Activated CD4-positive, alpha-beta T cell treated with anti-CD3 and anti-CD28 coated beads, Interleukin-2, amount 10 ng/mL, durations not matched to agents 24 days and 14 days (primary cell): ENCODE results near the gene DNAH8. TPM values are rescaled to one million over a fixed set of nuclear protein-coding genes. Genes with fewer than 3 reads are reported as not detected.
"Not testable (repeated sequence)": the region's sequence is repeated elsewhere in the genome, so short reads cannot be mapped to it uniquely, and the experiment has no call there.

ENCODE experiments used
- DNase-seq: peaks from one replicate; pipeline ENCODE4 v3.0.0; 2022
- H3K27ac Mint-ChIP-seq: one replicate; pipeline ENCODE4 v1.8.0; 2022; ENCODE audit warnings: mild to moderate bottlenecking, mixed read lengths
- H3K27me3 Mint-ChIP-seq: one replicate; pipeline ENCODE4 v1.8.0; 2022; ENCODE audit warnings: mixed read lengths
- H3K36me3 Mint-ChIP-seq: one replicate; pipeline ENCODE4 v1.8.0; 2022; ENCODE audit warnings: low read depth, mild to moderate bottlenecking, mixed read lengths
- H3K4me1 Mint-ChIP-seq: one replicate; pipeline ENCODE4 v1.8.0; 2021; ENCODE audit warnings: mixed read lengths
- H3K4me3 Mint-ChIP-seq: one replicate; pipeline ENCODE4 v1.8.0; 2022; ENCODE audit warnings: mild to moderate bottlenecking, moderate library complexity, mixed read lengths
- H3K9me3 Mint-ChIP-seq: one replicate; pipeline ENCODE4 v1.8.0; 2021; ENCODE audit warnings: mixed read lengths
- intact Hi-C: fragments of 100-400 bp; cut with micrococcal nuclease; formaldehyde crosslinking; loops from one replicate; pipeline ENCODE4 v1.15.1; 2023
- total RNA-seq: library from RNA; stranded (reverse); gene quantifications from 2 replicates; pipeline ENCODE4 v1.2.3, GENCODE V29; 2022

The DNAH8 gene
- total RNA-seq, 1 donor from 2014 or later = not detected

DNA sequence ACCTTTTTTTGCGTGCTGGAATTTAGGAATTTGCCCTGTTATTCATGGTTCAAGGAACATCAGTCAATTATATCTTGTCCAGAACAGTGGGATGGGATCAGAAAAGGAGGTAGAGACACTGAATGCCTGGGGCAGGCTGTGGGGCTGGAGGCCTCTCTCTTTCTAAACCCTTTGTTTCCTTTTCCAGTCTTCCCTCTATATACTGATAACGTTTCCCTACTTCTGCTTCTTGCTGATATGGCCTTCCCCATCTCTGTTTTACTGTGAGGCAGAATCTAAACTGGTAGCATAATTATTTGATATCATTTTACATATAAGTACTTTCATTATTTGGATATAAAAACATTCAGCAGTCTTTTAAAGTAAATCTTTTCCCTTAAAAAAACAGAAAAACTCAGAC, 67.5 kb downstream of the DNAH8 start:
- no peak for DNase-seq
- intact Hi-C loops = no loop called here
- Mint-ChIP-seq H3K9me3 (no peaks in the 10 kb centered on the region), H3K27me3 (peaks cover 37% of the 10 kb centered on the region), H3K36me3 (no peaks in the 10 kb centered on the region), H3K27ac (no peak overlapping the region), H3K4me1 (no peaks in the 10 kb centered on the region), H3K4me3 (no peak overlapping the region)

DNA sequence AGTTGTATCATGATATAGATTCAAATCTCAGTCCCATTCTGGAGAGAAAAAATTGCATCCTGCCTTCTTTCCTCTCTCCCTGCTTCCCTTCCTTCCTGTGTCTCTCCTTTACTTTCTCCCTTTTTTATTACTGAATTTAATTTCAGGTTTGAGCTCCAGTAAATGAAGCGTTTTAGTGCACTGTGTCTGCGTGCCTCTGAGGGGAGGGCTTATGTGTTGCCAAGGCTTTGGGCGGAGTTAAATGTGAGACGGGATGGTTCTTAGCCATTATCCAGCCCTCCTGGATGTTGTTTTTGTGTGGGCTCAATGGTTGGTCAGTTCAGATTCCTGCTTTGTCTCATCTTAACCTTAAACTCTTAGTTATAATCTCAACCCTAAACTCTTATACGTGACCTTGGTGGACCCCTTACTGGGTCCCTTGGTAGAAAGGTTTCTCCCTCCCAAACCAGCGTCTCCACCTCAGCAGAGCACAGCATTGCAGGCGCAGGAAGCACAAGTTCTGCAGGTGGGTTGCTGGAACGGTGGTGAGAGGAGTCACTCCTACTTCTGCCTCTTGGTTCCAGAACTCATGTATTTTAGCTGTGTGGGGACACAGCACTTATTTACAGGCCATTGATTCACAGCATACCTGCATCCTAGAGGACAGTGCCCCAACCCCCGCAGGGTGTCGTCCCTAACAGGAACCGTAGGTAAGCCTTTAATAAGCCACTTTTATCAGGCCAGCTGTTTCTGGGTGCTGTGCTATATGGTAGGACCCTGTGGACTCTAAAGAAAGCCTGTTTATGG, 68.5 kb downstream of the DNAH8 start:
- DNase-seq = no peak
- H3K4me1 Mint-ChIP-seq = no peaks in the 10 kb centered on the region
- no peaks in the 10 kb centered on the region for H3K9me3 Mint-ChIP-seq
- H3K27me3 Mint-ChIP-seq = peaks cover 38% of the 10 kb centered on the region
- H3K27ac Mint-ChIP-seq = no peak overlapping the region
- no peak overlapping the region for H3K4me3 Mint-ChIP-seq
- no peaks in the 10 kb centered on the region for H3K36me3 Mint-ChIP-seq
- intact Hi-C loops = no loop called here

DNA sequence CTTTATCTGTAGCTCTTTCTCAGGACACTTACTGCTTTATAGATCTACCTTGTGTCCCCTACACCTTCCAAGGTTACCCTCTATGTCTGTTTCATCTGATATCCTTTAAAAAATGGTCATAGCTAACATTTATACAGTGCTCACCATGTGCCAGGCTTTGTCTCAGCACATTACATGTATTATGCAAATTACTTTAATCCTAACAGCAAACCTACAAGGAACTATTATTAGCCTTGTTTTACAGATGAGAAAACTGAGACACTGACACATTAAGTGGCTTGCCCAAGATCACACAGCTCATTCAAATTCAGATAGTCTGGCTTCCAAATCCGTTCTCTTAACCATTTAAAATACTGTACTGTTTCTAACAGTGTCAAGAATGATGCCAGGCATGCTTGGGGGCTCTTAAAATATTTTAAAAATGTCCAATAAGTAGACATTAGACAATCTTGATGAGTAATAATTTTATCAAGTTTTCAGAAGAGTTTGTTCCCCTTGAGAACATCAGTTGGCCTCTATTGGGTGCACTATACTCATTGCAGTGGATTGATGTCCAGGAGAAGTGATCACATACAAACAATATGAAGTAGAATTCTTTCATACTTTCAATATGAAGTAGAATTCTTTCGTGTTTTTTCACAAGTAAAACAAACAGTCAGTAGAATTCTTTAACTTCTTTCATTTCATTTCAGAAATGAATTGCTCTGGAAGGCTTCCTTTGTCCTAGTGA, 69.6 kb downstream of the DNAH8 start:
- H3K9me3 Mint-ChIP-seq = no peaks in the 10 kb centered on the region
- no peak overlapping the region for H3K27ac Mint-ChIP-seq
- no peak for DNase-seq
- H3K4me3 Mint-ChIP-seq = no peak overlapping the region
- peaks cover 35% of the 10 kb centered on the region for H3K27me3 Mint-ChIP-seq
- no peaks in the 10 kb centered on the region for H3K4me1 Mint-ChIP-seq
- intact Hi-C loops = no loop called here
- H3K36me3 Mint-ChIP-seq = no peaks in the 10 kb centered on the region

DNA sequence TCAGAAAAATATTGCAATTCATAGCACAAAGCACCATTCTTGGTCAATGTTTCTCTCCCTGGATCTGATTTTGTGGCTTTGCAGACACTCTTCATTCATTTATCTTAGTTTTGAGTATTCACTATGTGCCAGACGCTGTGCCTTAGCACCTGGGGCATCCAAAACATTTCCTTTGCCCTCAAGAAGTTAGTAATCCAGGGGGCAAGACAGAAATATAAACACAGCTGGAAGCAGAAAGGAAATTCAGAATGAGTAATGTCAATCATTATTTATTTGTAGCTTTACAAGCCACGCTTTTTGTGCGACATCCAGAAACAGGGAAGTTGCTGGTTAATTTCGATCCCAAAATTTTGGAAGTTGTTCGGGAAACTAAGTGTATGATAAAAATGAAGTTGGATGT, 71.4 kb downstream of the DNAH8 start:
- intact Hi-C loops = no loop called here
- Mint-ChIP-seq H3K4me3 (no peak overlapping the region), H3K36me3 (no peaks in the 10 kb centered on the region), H3K27me3 (peaks cover 28% of the 10 kb centered on the region), H3K9me3 (no peaks in the 10 kb centered on the region), H3K4me1 (no peaks in the 10 kb centered on the region), H3K27ac (no peak overlapping the region)
- no peak for DNase-seq

DNA sequence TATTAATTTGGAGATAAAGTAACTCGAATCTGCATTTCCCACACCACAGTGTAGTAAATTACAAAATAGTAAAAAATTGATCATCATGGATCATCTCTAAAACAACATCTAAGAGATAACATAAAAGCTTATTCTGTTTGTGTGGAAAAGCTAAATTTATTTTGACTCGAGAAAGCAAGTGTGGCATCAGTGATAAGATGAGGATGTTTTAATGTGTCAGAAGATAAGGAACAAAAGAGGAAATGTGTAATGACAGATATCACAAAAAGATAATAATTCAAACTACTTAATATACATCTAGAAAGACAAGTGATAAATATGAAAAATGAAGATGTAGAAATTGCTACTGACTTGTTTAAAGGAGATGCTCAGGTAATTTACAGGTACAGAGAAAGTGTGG, 74.1 kb downstream of the DNAH8 start:
- no peak for DNase-seq
- intact Hi-C loops = no loop called here
- no peaks in the 10 kb centered on the region for H3K4me1 Mint-ChIP-seq
- H3K27me3 Mint-ChIP-seq = peaks cover 21% of the 10 kb centered on the region
- H3K9me3 Mint-ChIP-seq = no peaks in the 10 kb centered on the region
- no peak overlapping the region for H3K27ac Mint-ChIP-seq
- no peaks in the 10 kb centered on the region for H3K36me3 Mint-ChIP-seq
- H3K4me3 Mint-ChIP-seq = no peak overlapping the region

DNA sequence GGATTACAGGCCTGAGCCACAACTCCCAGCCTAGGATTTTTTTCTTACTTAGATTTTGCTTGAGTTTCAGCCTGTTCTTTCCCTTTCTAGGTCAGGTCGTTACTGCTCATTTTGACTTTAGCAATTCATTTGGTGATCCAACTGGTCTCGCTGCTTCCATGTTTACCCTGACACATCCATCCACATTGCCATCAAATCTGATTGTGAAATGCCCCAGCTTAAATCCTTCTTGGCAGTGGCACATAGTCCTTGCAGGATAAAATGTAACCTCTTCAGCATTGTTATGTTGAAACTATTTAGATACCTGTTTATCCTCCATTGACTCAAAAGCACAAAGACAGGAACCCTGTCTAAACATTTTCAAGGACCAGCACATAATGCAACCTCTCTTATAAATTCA, 77.2 kb downstream of the DNAH8 start:
- DNase-seq = no peak
- Mint-ChIP-seq H3K4me3 (no peak overlapping the region), H3K9me3 (no peaks in the 10 kb centered on the region), H3K4me1 (no peaks in the 10 kb centered on the region), H3K27me3 (peaks cover 19% of the 10 kb centered on the region), H3K27ac (no peak overlapping the region), H3K36me3 (no peaks in the 10 kb centered on the region)
- intact Hi-C loops = no loop called here

DNA sequence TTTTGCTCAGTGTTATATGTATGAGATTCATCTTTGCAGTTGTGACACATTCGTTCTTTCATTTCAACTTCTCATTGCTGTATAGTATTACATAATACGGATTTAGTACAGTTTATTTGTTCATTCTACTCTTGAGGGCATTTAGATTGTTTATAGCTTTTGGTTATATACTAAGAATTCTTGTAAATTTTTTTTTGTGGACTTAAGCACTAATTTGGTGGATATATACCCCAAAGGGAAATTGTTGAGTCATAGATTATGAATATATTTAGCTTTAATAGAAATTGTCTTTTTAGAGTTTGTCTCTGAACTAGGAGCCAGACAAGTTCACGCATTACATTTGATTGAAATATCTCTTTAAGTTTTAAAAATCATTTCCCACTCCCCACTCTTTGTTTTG, 79.6 kb downstream of the DNAH8 start:
- DNase-seq = no peak
- no peaks in the 10 kb centered on the region for H3K36me3 Mint-ChIP-seq
- H3K4me1 Mint-ChIP-seq = no peaks in the 10 kb centered on the region
- intact Hi-C loops = no loop called here
- no peak overlapping the region for H3K27ac Mint-ChIP-seq
- H3K9me3 Mint-ChIP-seq = no peaks in the 10 kb centered on the region
- no peak overlapping the region for H3K4me3 Mint-ChIP-seq
- peaks cover 30% of the 10 kb centered on the region for H3K27me3 Mint-ChIP-seq

DNA sequence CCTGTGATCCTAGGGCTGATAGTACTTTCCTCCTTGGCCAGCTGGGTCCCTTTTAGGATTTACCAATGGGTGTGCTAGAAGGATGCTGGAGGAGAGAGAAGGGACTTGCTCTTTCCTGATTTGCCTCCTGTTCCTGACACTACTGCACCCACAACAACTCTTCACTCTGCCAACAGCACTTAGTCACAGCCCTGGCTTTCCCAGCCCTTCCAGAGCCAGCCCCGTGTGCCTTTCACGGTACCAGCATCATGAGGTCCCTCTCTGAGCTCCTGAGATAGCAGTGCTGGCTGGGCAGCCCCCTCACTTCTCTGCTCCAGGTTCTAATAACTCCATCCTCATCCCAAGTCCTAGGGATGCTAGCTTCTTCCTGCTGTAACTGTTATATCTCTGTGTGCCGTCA, 80.9 kb downstream of the DNAH8 start:
- Mint-ChIP-seq H3K27ac (no peak overlapping the region), H3K27me3 (peaks cover 30% of the 10 kb centered on the region), H3K4me3 (no peak overlapping the region), H3K9me3 (no peaks in the 10 kb centered on the region), H3K36me3 (no peaks in the 10 kb centered on the region), H3K4me1 (no peaks in the 10 kb centered on the region)
- no peak for DNase-seq
- intact Hi-C loops = no loop called here

DNA sequence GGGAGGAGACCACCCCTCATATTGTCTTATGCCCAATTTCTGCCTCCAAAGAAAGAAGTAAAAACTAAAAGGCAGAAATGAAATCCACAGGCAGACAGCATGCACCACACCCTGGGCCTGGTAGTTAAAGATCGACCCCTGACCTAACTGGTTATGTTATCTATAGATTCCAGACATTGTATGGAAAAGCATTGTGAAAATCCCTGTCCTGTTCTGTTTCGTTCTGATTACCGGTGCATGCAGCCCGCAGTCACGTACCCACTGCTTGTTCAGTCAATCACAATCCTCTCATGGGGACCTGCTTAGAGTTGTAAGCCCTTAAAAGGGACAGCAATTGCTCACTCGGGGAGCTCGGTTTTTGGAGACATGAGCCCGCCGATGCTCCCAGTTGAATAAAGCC, 81.3 kb downstream of the DNAH8 start:
- peaks cover 32% of the 10 kb centered on the region for H3K27me3 Mint-ChIP-seq
- H3K4me3 Mint-ChIP-seq = not testable (repeated sequence)

DNA sequence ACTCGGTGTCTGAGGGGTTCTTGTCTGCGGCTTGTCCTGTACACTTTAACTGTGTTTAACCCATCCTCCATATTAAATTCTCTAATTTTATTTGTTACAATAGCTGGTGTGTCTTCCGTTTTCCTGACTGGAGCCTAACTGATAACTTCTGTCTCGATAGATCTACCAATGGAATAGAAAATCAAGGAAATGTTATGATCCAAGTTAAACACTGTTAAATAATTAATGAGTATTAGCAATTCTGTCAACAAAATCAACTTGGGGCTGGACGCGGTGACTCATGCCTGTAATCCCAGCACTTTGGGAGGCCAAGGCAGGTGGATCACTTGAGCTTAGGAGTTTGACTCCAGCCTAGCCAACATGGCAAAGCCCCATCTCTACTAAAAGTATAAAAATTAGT, 81.7 kb downstream of the DNAH8 start:
- Mint-ChIP-seq H3K4me1 (no peaks in the 10 kb centered on the region), H3K36me3 (no peaks in the 10 kb centered on the region), H3K4me3 (no peak overlapping the region), H3K9me3 (no peaks in the 10 kb centered on the region), H3K27ac (no peak overlapping the region), H3K27me3 (peaks cover 33% of the 10 kb centered on the region)
- no peak for DNase-seq
- intact Hi-C loops = no loop called here

More for the DNA sequence above, 81.3 kb downstream of the DNAH8 start:
- H3K4me1 Mint-ChIP-seq, H3K27ac Mint-ChIP-seq, H3K9me3 Mint-ChIP-seq, intact Hi-C loops, DNase-seq, H3K36me3 Mint-ChIP-seq: not testable (repeated sequence)

DNA sequence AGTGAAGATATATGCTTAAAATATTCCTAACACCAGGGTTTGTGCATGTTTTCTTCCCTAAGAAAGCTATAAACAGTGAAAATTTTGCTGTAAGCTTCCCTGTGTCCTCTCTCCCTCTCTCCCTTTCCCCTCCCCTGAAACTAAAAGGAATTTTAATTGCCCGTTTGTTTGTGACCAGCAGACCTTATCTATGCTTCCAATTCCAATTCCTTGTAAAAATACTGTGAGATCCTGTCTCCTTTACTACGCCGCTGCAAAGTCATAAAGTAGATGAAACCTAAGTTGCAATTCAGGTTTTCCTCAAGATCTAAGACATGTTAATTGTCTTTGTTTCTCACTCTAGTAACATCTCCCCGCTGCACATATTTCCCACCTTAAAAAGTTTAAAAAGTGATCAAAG, 82.3 kb downstream of the DNAH8 start:
- H3K27me3 Mint-ChIP-seq = peaks cover 33% of the 10 kb centered on the region

DNA sequence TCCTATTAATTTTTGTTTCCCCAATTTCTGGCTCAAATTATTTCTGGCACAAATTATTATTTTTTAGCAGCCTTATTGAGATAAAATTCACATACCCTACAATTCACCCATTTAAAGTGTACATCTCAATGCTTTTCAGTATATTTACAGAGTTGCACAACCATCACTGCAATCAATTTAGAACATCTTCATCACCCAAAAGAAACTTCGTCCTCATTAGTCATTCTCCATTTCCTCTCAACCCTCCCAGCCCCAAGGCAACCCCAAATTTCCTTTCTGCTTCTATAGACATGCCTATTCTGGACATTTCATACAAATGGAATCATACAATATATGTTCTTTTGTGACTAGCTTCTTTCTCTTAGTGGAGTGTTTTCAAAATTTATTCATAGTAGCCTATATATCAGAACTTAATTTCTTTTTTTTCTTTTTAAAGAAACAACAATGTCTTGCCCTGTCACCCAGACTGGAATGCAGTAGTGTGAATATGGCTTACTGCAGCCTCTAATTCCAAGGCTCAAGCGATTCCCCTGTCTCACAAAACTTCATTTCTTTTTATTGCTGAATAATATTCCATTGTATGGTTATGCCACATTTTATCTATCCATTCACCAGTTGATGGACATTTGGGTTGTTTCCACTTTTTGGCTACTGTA, 84.5 kb downstream of the DNAH8 start:
- Mint-ChIP-seq H3K36me3 (no peaks in the 10 kb centered on the region), H3K4me1 (no peaks in the 10 kb centered on the region), H3K27ac (no peak overlapping the region), H3K9me3 (no peaks in the 10 kb centered on the region), H3K27me3 (peaks cover 37% of the 10 kb centered on the region), H3K4me3 (no peak overlapping the region)
- no peak for DNase-seq
- intact Hi-C loops = no loop called here

More for the DNA sequence above, 82.3 kb downstream of the DNAH8 start:
- no peak overlapping the region for H3K27ac Mint-ChIP-seq
- no peaks in the 10 kb centered on the region for H3K9me3 Mint-ChIP-seq
- H3K36me3 Mint-ChIP-seq = no peaks in the 10 kb centered on the region
- no peaks in the 10 kb centered on the region for H3K4me1 Mint-ChIP-seq
- no peak overlapping the region for H3K4me3 Mint-ChIP-seq
- intact Hi-C loops = no loop called here
- no peak for DNase-seq

DNA sequence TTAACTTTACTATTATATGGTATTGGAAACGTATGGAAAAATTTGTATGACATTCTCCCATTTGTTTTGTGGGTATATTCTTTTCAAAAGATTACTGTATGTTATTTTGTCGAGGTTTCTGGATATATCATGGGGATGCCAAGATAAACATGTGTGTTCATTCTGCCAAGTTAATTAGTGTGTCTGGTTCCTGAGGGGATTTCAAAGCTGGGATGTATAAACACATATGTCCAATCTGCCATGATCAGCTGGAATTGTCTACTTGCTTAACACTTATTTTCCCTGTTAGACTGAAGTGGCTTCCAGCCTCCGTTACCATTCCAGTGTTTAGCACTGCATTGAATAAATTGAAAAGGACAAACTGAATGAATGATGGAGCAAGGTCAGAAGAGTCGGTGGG, 86.2 kb downstream of the DNAH8 start:
- Mint-ChIP-seq H3K4me1 (no peaks in the 10 kb centered on the region), H3K4me3 (no peak overlapping the region), H3K27me3 (peaks cover 41% of the 10 kb centered on the region), H3K36me3 (no peaks in the 10 kb centered on the region), H3K9me3 (no peaks in the 10 kb centered on the region), H3K27ac (no peak overlapping the region)
- DNase-seq = no peak
- intact Hi-C loops = no loop called here

DNA sequence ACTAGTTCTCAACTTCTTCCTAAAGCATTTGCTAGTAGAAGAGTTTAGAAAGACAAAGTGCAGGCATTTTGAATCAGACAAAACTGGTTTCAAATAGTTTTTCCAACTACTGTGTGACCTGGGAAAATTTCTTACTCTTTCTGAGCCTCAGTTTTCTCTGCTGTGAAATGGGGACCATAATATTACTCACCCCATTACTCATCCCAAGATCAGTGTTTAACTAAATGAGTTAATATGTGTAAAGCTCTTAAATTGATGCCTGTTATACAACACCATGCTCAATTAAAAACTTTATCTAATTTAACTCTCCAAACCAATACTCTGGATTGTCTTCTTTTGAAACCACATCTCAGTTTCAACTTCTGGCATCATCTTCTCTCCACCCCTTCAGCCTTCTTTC, 87.4 kb downstream of the DNAH8 start:
- intact Hi-C loops = no loop called here
- Mint-ChIP-seq H3K4me3 (no peak overlapping the region), H3K27ac (no peak overlapping the region), H3K9me3 (no peaks in the 10 kb centered on the region), H3K36me3 (no peaks in the 10 kb centered on the region), H3K4me1 (no peaks in the 10 kb centered on the region), H3K27me3 (peaks cover 41% of the 10 kb centered on the region)
- DNase-seq = no peak
